H1 (cell line): ENCODE measurements around the gene LYL1. TPM values are rescaled to one million over a fixed set of nuclear protein-coding genes. Genes with fewer than 3 reads are reported as not detected.

Experiments
- CTCF ChIA-PET: fragments of 300-600 bp; sonication (Branson Sonifier 250); formaldehyde crosslinking; loops from one replicate; lab custom pipeline; 2021; ENCODE audit not compliant: partially characterized antibody; lab: Charles Lee
- POLR2A ChIA-PET: fragments of 300-600 bp; sonication (Branson Sonifier 250); formaldehyde crosslinking; loops from one replicate; lab custom pipeline; 2021; ENCODE audit warnings: inconsistent platforms; ENCODE audit not compliant: partially characterized antibody; lab: Charles Lee
- DNase-seq, 2 experiments: peaks; one replicate each; pipeline versions ENCODE4 v3.0.0 to v3.0.0-alpha.2; 2010 to 2022; ENCODE audit warnings: low spot score in 2 of 2, low read depth in 1 of 2, mixed read lengths in 1 of 2
- FAIRE-seq: peaks from 2 replicates; lab custom pipeline; 2011; peaks lifted over from hg19 to GRCh38; lab: Jason Lieb, UNC
- H2AFZ ChIP-seq: 2 replicates; pipeline ENCODE4 v1.8.1; 2012; ENCODE audit warnings: low read length, inconsistent platforms
- H2AK5ac ChIP-seq: 2 replicates; pipeline ENCODE4 v1.6.1; 2013; ENCODE audit warnings: low read depth, low read length
- H2BK120ac ChIP-seq: replicated peaks from 2 replicates; pipeline ENCODE3; 2013; ENCODE audit warnings: low read depth, low read length, inconsistent platforms
- H2BK12ac ChIP-seq: 2 replicates; pipeline ENCODE4 v1.6.1; 2013; ENCODE audit warnings: low read depth, low read length
- H2BK15ac ChIP-seq: 2 replicates; pipeline ENCODE4 v1.6.1; 2013; ENCODE audit warnings: low read length
- H2BK20ac ChIP-seq: 2 replicates; pipeline ENCODE4 v1.6.1; 2013; ENCODE audit warnings: low read length
- H2BK5ac ChIP-seq: 2 replicates; pipeline ENCODE4 v1.6.1; 2013; ENCODE audit warnings: low read depth, low read length
- H3K14ac ChIP-seq: 2 replicates; pipeline ENCODE4 v1.6.1; 2013; ENCODE audit warnings: inconsistent platforms; ENCODE audit not compliant: insufficient read length
- H3K18ac ChIP-seq: 2 replicates; pipeline ENCODE4 v1.6.1; 2013; ENCODE audit warnings: low read length; ENCODE audit errors: extremely low read depth
- H3K23ac ChIP-seq: 2 replicates; pipeline ENCODE4 v1.6.1; 2013; ENCODE audit warnings: inconsistent platforms; ENCODE audit not compliant: insufficient read length
- H3K23me2 ChIP-seq: 2 replicates; pipeline ENCODE4 v1.6.1; 2013; ENCODE audit warnings: low read depth, low read length
- H3K27ac ChIP-seq: 2 replicates; pipeline ENCODE4 v1.6.1; 2011; ENCODE audit warnings: low read depth, low read length, inconsistent platforms
- H3K27me3 ChIP-seq, 4 experiments: replicated peaks in 1 of 4; 1 replicate in 1 of 4; 2 replicates in 3 of 4; pipeline versions ENCODE4 v1.6.1 to v1.8.1; 2011 to 2013; ENCODE audit warnings: low read length in 3 of 4, mild to moderate bottlenecking in 3 of 4, inconsistent platforms in 2 of 4, mixed read lengths in 2 of 4, moderate library complexity in 1 of 4; ENCODE audit not compliant: control insufficient read depth in 3 of 4, insufficient read depth in 3 of 4; ENCODE audit errors: extremely low read depth in 1 of 4
- H3K36me3 ChIP-seq, 4 experiments: 2 replicates each; pipeline versions ENCODE4 v1.6.1 to v1.8.1; 2011 to 2013; ENCODE audit warnings: mild to moderate bottlenecking in 4 of 4, low read length in 3 of 4, moderate library complexity in 2 of 4, control low read depth in 1 of 4, inconsistent platforms in 1 of 4; ENCODE audit not compliant: insufficient read depth in 4 of 4, control insufficient read depth in 2 of 4
- H3K4ac ChIP-seq: replicated peaks from 2 replicates; pipeline ENCODE3; 2013; ENCODE audit warnings: low read length, low read depth, mixed read lengths, inconsistent platforms; ENCODE audit not compliant: insufficient read length
- H3K4me1 ChIP-seq, 4 experiments: replicated peaks in 1 of 4; 1 replicate in 1 of 4; 2 replicates in 3 of 4; pipeline versions ENCODE4 v1.6.1 to v1.8.1; 2011 to 2013; ENCODE audit warnings: low read length in 3 of 4, inconsistent platforms in 2 of 4, mixed read lengths in 1 of 4; ENCODE audit not compliant: insufficient read depth in 4 of 4, control insufficient read depth in 3 of 4
- H3K4me2 ChIP-seq, 2 experiments: 2 replicates each; pipeline versions ENCODE4 v1.6.1 to v1.8.1; 2011 to 2013; ENCODE audit warnings: low read depth in 2 of 2, low read length in 2 of 2, control low read depth in 1 of 2, inconsistent platforms in 1 of 2, mild to moderate bottlenecking in 1 of 2; ENCODE audit not compliant: insufficient read depth in 1 of 2
- H3K4me3 ChIP-seq, 4 experiments: fragments of 200-600, 300-600 bp in 1 of 4; sonication (generic), shearing (Covaris generic), sonication (Bioruptor Twin) in 1 of 4; 2 replicates each; pipeline versions ENCODE4 v1.5.1 to v1.8.1; 2011 to 2016; ENCODE audit warnings: low read length in 4 of 4, low read depth in 3 of 4, control low read depth in 2 of 4, inconsistent platforms in 2 of 4, mild to moderate bottlenecking in 2 of 4, mixed read lengths in 1 of 4, moderate library complexity in 1 of 4; ENCODE audit not compliant: insufficient read depth in 2 of 4; ENCODE audit errors: extremely low read depth in 1 of 4
- H3K56ac ChIP-seq: replicated peaks from 2 replicates; pipeline ENCODE3; 2013; ENCODE audit warnings: low read depth, mild to moderate bottlenecking, mixed read lengths, low read length, inconsistent platforms; ENCODE audit not compliant: insufficient read length
- H3K79me1 ChIP-seq: 2 replicates; pipeline ENCODE4 v1.6.1; 2013; ENCODE audit warnings: low read depth, low read length, control low read depth
- H3K79me2 ChIP-seq, 2 experiments: 2 replicates each; pipeline versions ENCODE4 v1.6.1 to v1.8.1; 2012 to 2013; ENCODE audit warnings: low read length in 2 of 2, mild to moderate bottlenecking in 2 of 2, inconsistent platforms in 1 of 2; ENCODE audit not compliant: insufficient read depth in 2 of 2, control insufficient read depth in 1 of 2
- H3K9ac ChIP-seq, 4 experiments: replicated peaks in 1 of 4; 1 replicate in 1 of 4; 2 replicates in 3 of 4; pipeline versions ENCODE4 v1.6.1 to v1.8.1; 2011 to 2013; ENCODE audit warnings: low read depth in 3 of 4, low read length in 3 of 4, control low read depth in 2 of 4, mild to moderate bottlenecking in 2 of 4, moderate library complexity in 2 of 4, inconsistent platforms in 1 of 4; ENCODE audit errors: extremely low read depth in 1 of 4
- H3K9me3 ChIP-seq, 2 experiments: 2 replicates each; pipeline versions ENCODE4 v1.6.1 to v1.8.1; 2012 to 2013; ENCODE audit warnings: mild to moderate bottlenecking in 2 of 2, moderate library complexity in 2 of 2, control low read depth in 1 of 2, inconsistent platforms in 1 of 2, low read depth in 1 of 2, low read length in 1 of 2, mixed read lengths in 1 of 2; ENCODE audit not compliant: insufficient read depth in 2 of 2
- H4K20me1 ChIP-seq, 2 experiments: replicated peaks in 1 of 2; 2 replicates each; pipeline versions ENCODE3 to v1.8.1; 2011 to 2013; ENCODE audit warnings: inconsistent platforms in 2 of 2, low read length in 2 of 2, mild to moderate bottlenecking in 1 of 2; ENCODE audit not compliant: insufficient read depth in 2 of 2, control insufficient read depth in 1 of 2
- H4K5ac ChIP-seq: 2 replicates; pipeline ENCODE4 v1.6.1; 2013; ENCODE audit warnings: low read length, low read depth, mixed read lengths, inconsistent platforms; ENCODE audit not compliant: insufficient read length
- H4K8ac ChIP-seq: 2 replicates; pipeline ENCODE4 v1.8.0; 2013; ENCODE audit warnings: mild to moderate bottlenecking, moderate library complexity, low read length, inconsistent platforms; ENCODE audit not compliant: insufficient read depth; ENCODE audit errors: extremely low read depth
- H4K91ac ChIP-seq: replicated peaks from 2 replicates; pipeline ENCODE3; 2013; ENCODE audit warnings: low read length, mixed read lengths, inconsistent platforms; ENCODE audit not compliant: insufficient read length
- BACH1 ChIP-seq: IDR thresholded peaks from 2 replicates; pipeline ENCODE4 v1.6.1; 2012; ENCODE audit warnings: low read length, improper control_type of control experiment
- CHD2 ChIP-seq: IDR thresholded peaks from 2 replicates; pipeline ENCODE4 v1.6.1; 2012; ENCODE audit warnings: low read length, improper control_type of control experiment
- CTCF ChIP-seq, 3 experiments: IDR thresholded peaks; 1 replicate in 2 of 3; 2 replicates in 1 of 3; pipeline versions ENCODE4 v1.5.1 to v1.6.1; 2011; ENCODE audit warnings: low read length in 3 of 3, mild to moderate bottlenecking in 3 of 3, inconsistent platforms in 2 of 3, low read depth in 1 of 3, moderate library complexity in 1 of 3; ENCODE audit not compliant: insufficient read depth in 1 of 3; ENCODE audit errors: control extremely low read depth in 1 of 3
- JUN ChIP-seq: IDR thresholded peaks from 2 replicates; pipeline ENCODE4 v1.6.1; 2011; ENCODE audit warnings: low read depth, mild to moderate bottlenecking, improper control_type of control experiment, low read length
- KDM4A ChIP-seq: IDR thresholded peaks from one replicate; pipeline ENCODE4 v1.7.1; 2012; ENCODE audit warnings: low read depth, mild to moderate bottlenecking, moderate library complexity, low read length, inconsistent platforms; ENCODE audit not compliant: severe bottlenecking
- TBP ChIP-seq: IDR thresholded peaks from 2 replicates; pipeline ENCODE4 v1.6.1; 2011; ENCODE audit warnings: low read depth, low read length, improper control_type of control experiment
- USF2 ChIP-seq: IDR thresholded peaks from 2 replicates; pipeline ENCODE4 v1.6.1; 2011; ENCODE audit warnings: low read length, improper control_type of control experiment
- WGBS, 2 experiments: shearing (Covaris generic) in 1 of 2; methylation state at CpG; one replicate each; pipeline versions ENCODE4 v1.1.6 to v1.1.7; 2013 to 2015; ENCODE audit warnings: low lambda C conversion rate in 2 of 2, mixed read lengths in 2 of 2, inconsistent platforms in 1 of 2, low coverage in 1 of 2, missing lambda C conversion rate in 1 of 2; ENCODE audit not compliant: insufficient replicate concordance in 2 of 2, insufficient coverage in 1 of 2, insufficient read length in 1 of 2; ENCODE audit errors: extremely low coverage in 1 of 2, missing lambda C conversion rate in 1 of 2; 5-methylcytosine and 5-hydroxymethylcytosine counted together
- polyA plus RNA-seq, 7 experiments: library from polyadenylated mRNA; depleted of rRNA in 3 of 7; stranded (reverse) in 5 of 7; unstranded in 2 of 7; fragments of >200 nt in 5 of 7; fragments of 200-250 nt in 2 of 7; gene quantifications; 1 replicate in 5 of 7; 2 replicates in 1 of 7; 4 replicates in 1 of 7; pipeline versions ENCODE4 v1.2.1 to v1.2.3, GENCODE V29; 2011 to 2013; ENCODE audit warnings: missing spikeins in 2 of 7, mixed read lengths in 2 of 7
- total RNA-seq: library from RNA; stranded (reverse); fragmentation: NEBNext Ultra II Directional; extraction: Animal tissue kit (Norgen Biotek cat#: 25700); gene quantifications from 2 replicates; pipeline ENCODE4 v1.2.1, GENCODE V29; 2021

Gene LYL1
- total and polyA plus RNA-seq, 2 of the 8 experiments (the other 6 are each of a cell fraction or from before 2014, with no cell fraction given) = 0.58 to 0.76 TPM

DNA sequence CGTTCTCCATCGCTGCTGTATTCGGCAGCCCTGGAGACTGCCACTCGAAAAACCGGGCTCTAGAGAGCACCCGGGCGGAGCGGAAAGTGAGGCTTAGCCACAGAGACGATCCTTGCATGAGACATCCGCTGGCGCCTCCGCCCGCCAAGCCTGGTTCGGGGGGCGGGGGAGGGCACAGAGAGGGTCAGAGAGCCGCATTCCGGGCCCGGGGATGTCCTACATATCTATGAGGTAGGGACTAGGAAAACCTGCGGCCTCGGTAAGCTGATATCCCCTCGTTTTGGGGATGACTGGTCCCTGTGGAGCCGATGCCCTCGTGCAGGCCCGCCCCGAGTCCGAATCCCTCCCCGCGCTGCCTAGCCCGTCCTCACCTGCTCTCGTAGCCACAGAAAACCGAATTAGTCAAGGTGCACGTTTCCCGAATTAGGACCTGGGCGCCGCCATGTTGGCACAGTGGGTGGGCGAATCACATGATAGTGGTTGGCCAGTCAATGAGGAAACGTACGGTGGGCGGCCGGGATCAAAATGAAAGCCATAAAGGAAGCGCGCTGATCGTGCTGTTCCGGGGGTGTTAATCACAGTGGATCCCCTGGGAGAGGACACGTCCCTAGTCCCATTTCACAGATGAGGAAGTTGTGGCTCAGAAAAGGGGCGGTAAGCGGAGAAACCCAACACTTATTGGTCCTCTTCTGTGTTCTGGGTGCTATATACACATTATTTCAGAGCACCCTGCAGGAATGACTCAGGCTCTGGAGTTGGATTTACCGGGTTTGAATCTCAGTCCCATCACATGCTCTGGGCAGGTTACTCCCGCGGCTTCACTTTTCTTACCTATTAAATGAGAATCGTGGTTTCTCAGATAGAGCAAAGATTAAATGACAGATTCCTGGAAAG, 13.9 kb upstream of the LYL1 start, which contains the start of gene TRMT1:
Gene TRMT1 (minus strand): TSS at position 459 of the 894 bp plus-strand sequence. CDS start 341 bp downstream, at position 118.
- no peak within 1 kb of the TSS for H2BK12ac ChIP-seq
- WGBS, 2 experiments = 2% methylated on average over 44 of the region's 51 CpGs; no CpG with 5 or more reads in 1 of the 2 experiments
- H3K27ac ChIP-seq = peak within 1 kb of the TSS; percentile 88
- no peak within 1 kb of the TSS for H2BK20ac ChIP-seq
- DNase-seq (peak; percentile 73 to 97), FAIRE-seq (no peak)
- peaks cover 25 to 27% of the 10 kb centered on the region in 2 experiments for H4K20me1 ChIP-seq
- H3K23me2 ChIP-seq = peaks cover 8% of the 10 kb centered on the region; the same call in 1 of the 2 replicates
- H3K79me2 ChIP-seq = peaks cover 32 to 47% of the 10 kb centered on the region in 2 experiments
- H3K23ac ChIP-seq = no peak within 1 kb of the TSS
- H3K36me3 ChIP-seq = peaks cover 5 to 14% (median 10%) of the 10 kb centered on the region in 4 experiments; a peak in 6 of 8 replicates
- H3K4me2 ChIP-seq = peak within 1 kb of the TSS; percentile 68 to 86
- POLR2A ChIA-PET = interaction anchor here (0.8 to 19.5 kb wide), 10 partner anchors 12 to 226 kb away, joined by 3 to 228 read pairs (median 26); partner anchors contain the start of genes GCDH, IER2, LYL1 and STX10
- H3K14ac ChIP-seq = no peak within 1 kb of the TSS
- H3K4ac ChIP-seq = peak within 1 kb of the TSS; percentile 60
- peak within 1 kb of the TSS; percentile 85 for H2BK5ac ChIP-seq
- H2BK15ac ChIP-seq = no peak within 1 kb of the TSS
- H3K9me3 ChIP-seq = no peaks in the 10 kb centered on the region
- peak within 1 kb of the TSS; percentile 81 for H4K91ac ChIP-seq
- H3K18ac ChIP-seq = no peak within 1 kb of the TSS
- peaks cover 14 to 28% (median 23%) of the 10 kb centered on the region in 4 experiments for H3K4me1 ChIP-seq
- no peaks in the 10 kb centered on the region for H3K27me3 ChIP-seq
- H2BK120ac ChIP-seq = no peak within 1 kb of the TSS
- H3K4me3 ChIP-seq = peak within 1 kb of the TSS; percentile 80 to 96 (median 90)
- H4K5ac ChIP-seq = peak within 1 kb of the TSS; percentile 57
- H3K79me1 ChIP-seq = peaks cover 24% of the 10 kb centered on the region
- H4K8ac ChIP-seq = peak within 1 kb of the TSS; percentile 98; the same call in 1 of the 2 replicates
- peak within 1 kb of the TSS; percentile 92 to 98 (median 94) for H3K9ac ChIP-seq
- H3K56ac ChIP-seq = peak within 1 kb of the TSS; percentile 21
- no peak within 1 kb of the TSS for H2AFZ ChIP-seq
- CTCF ChIA-PET = interaction anchor here (1.0 to 1.4 kb wide), 2 partner anchors 12 to 15 kb away, joined by 3 to 4 read pairs; no protein-coding TSS in a partner anchor
- H2AK5ac ChIP-seq = no peak within 1 kb of the TSS
- TF ChIP-seq CTCF (IDR thresholded peaks at IDR 0.05; ENCODE audit: control extremely low read depth in 1 of 3, insufficient read depth in 1 of 3, low read depth in 1 of 3, low read length in 3 of 3) (no peak), USF2 (peak; percentile 85), KDM4A (peak; percentile 15), CHD2 (no peak), TBP (peak; percentile 73; the same call in 1 of the 2 replicates), BACH1 (no peak), JUN (no peak)
